Measurements from ENCODE around the gene SYNJ2.
"Not testable (repeated sequence)": the region's sequence is repeated elsewhere in the genome, so short reads cannot be mapped to it uniquely, and the experiment has no call there.

The SYNJ2 gene

GRCh38 chr6:157981395-157982101, at the start of gene SYNJ2:
SYNJ2 (plus strand) TSS chr6:157981863; CDS start chr6:157981962, 99 bp downstream.
- DNase-seq (ENCODE audit: low read depth in 2 of 2): peak; percentile 66 to 67

- DNase-seq (ENCODE audit: low read depth in 2 of 2): no peak
These were observed 45.9 kb upstream of the SYNJ2 start for GRCh38 chr6:157935786-157936185.

GRCh38 chr6:157937318-157937717, 44.3 kb upstream of the SYNJ2 start:
- no peak for DNase-seq (ENCODE audit: low read depth in 2 of 2)

GRCh38 chr6:157937916-157938315, 43.7 kb upstream of the SYNJ2 start:
- DNase-seq (ENCODE audit: low read depth in 2 of 2): no peak

- DNase-seq (ENCODE audit: low read depth in 2 of 2): peak; percentile 49 to 61
These were observed 41.2 kb upstream of the SYNJ2 start for GRCh38 chr6:157940375-157941036.

- no peak for DNase-seq (ENCODE audit: low read depth in 2 of 2)
These were observed 40.4 kb upstream of the SYNJ2 start for GRCh38 chr6:157941101-157941863.

GRCh38 chr6:157942351-157942750, 39.3 kb upstream of the SYNJ2 start:
- no peak for DNase-seq (ENCODE audit: low read depth in 2 of 2)

- DNase-seq (ENCODE audit: low read depth in 2 of 2): no peak
These were observed 38.3 kb upstream of the SYNJ2 start for GRCh38 chr6:157943249-157943963.

- no peak for DNase-seq (ENCODE audit: low read depth in 2 of 2)
These were observed 37.7 kb upstream of the SYNJ2 start for GRCh38 chr6:157943964-157944283.

GRCh38 chr6:157944983-157945931, 36.4 kb upstream of the SYNJ2 start:
- DNase-seq (ENCODE audit: low read depth in 2 of 2): peak; percentile 60 to 66

GRCh38 chr6:157946053-157946617, 35.5 kb upstream of the SYNJ2 start:
- no peak for DNase-seq (ENCODE audit: low read depth in 2 of 2)

- no peak for DNase-seq (ENCODE audit: low read depth in 2 of 2)
These were observed 34.7 kb upstream of the SYNJ2 start for GRCh38 chr6:157946865-157947532.

- DNase-seq (ENCODE audit: low read depth in 2 of 2): not testable (repeated sequence)
These were observed 30.8 kb upstream of the SYNJ2 start for GRCh38 chr6:157950899-157951298.

GRCh38 chr6:157951828-157952227, 29.8 kb upstream of the SYNJ2 start:
- no peak for DNase-seq (ENCODE audit: low read depth in 2 of 2)

- no peak for DNase-seq (ENCODE audit: low read depth in 2 of 2)
These were observed 28.8 kb upstream of the SYNJ2 start for GRCh38 chr6:157952861-157953351.

- no peak for DNase-seq (ENCODE audit: low read depth in 2 of 2)
These were observed 28.0 kb upstream of the SYNJ2 start for GRCh38 chr6:157953580-157954091.

GRCh38 chr6:157954150-157955117, 27.2 kb upstream of the SYNJ2 start:
- DNase-seq (ENCODE audit: low read depth in 2 of 2): no peak

GRCh38 chr6:157955675-157956074, 26.0 kb upstream of the SYNJ2 start:
- no peak for DNase-seq (ENCODE audit: low read depth in 2 of 2)
